GM20000 (cell line): ENCODE data around the gene STEAP1B.

Experiments used
- DNase-seq: peaks from one replicate; pipeline ENCODE4 v3.0.0; 2012; ENCODE audit warnings: low spot score
- CTCF ChIP-seq: IDR thresholded peaks from 2 replicates; pipeline ENCODE4 v1.5.1; 2012; ENCODE audit warnings: mild to moderate bottlenecking, control low read depth; ENCODE audit errors: extremely low read depth, missing control alignments

Gene STEAP1B

GRCh38 chr7:22386865-22387264, 113.1 kb downstream of the STEAP1B start:
- TF ChIP-seq CTCF = no peak
- DNase-seq = peak; percentile 20

- TF ChIP-seq CTCF = no peak
- DNase-seq = no peak
Measured at GRCh38 chr7:22386206-22386858, 113.7 kb downstream of the STEAP1B start.

GRCh38 chr7:22385326-22385725, 114.7 kb downstream of the STEAP1B start:
- DNase-seq = peak; percentile 13
- TF ChIP-seq CTCF = no peak

- DNase-seq = no peak
- no peak for TF ChIP-seq CTCF
Measured at GRCh38 chr7:22380333-22380732, 119.7 kb downstream of the STEAP1B start.

GRCh38 chr7:22378199-22378980, 121.6 kb downstream of the STEAP1B start:
- no peak for TF ChIP-seq CTCF
- DNase-seq = no peak

- DNase-seq = no peak
- TF ChIP-seq CTCF = no peak
Measured at GRCh38 chr7:22377703-22378102, 122.3 kb downstream of the STEAP1B start.

GRCh38 chr7:22375359-22376048, 124.5 kb downstream of the STEAP1B start:
- no peak for DNase-seq
- TF ChIP-seq CTCF = no peak
